Fibroblast of the conjunctiva (primary cell): ENCODE measurements around the gene LMO4.

Source experiments
- DNase-seq: peaks from one replicate; pipeline ENCODE4 v3.0.0-alpha.2; 2010; ENCODE audit warnings: low read depth

Gene LMO4

GRCh38 chr1:87327376-87328271 lies 1.1 kb upstream of the LMO4 start:
- DNase-seq, result no peak

GRCh38 chr1:87329051-87329525 lies 408 bp downstream of the LMO4 start:
- no peak for DNase-seq

GRCh38 chr1:87329526-87330056 lies 911 bp downstream of the LMO4 start:
- no peak for DNase-seq

DNA sequence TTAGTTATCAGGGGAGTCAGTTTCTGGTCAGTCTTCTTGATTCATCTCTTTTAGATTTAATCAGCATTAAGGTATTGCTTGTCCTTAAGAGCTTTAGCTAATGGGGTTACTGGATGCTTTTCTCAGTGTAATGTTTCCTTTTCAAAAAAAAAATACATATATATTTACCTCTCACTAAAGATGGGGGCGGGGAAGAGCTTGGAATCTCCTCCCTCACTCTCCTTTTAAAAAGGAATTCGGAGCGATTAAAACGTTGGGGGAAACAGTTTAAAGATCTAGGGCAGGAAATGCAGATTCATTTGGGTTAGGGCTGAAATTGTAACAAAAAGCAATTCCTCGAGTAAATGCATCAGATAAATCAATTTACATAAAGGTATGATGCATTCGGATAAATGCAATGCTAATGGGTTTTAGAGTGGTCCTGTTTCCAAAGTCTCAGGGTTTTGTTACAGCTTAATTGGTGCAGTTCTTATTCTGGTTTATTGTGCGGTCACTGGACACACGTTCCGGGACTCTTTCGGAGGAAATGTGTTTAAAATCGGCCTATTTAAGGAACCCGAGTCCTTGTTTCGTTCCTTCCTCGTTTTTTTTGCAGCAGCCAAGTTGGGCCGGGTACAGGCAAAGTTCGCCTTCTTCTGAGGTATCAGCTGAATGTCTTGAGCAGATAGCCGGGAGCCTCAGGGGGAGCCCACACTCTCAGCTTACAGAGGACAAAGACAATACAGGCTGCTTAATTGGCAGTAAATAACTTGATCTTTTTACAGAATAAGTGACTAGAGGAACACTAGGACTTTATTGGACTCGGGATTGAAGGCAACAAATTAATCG lies 1.6 kb downstream of the LMO4 start:
- DNase-seq, result no peak

- DNase-seq, result no peak
Measured at GRCh38 chr1:87330885-87331364, 2.2 kb downstream of the LMO4 start.

DNA sequence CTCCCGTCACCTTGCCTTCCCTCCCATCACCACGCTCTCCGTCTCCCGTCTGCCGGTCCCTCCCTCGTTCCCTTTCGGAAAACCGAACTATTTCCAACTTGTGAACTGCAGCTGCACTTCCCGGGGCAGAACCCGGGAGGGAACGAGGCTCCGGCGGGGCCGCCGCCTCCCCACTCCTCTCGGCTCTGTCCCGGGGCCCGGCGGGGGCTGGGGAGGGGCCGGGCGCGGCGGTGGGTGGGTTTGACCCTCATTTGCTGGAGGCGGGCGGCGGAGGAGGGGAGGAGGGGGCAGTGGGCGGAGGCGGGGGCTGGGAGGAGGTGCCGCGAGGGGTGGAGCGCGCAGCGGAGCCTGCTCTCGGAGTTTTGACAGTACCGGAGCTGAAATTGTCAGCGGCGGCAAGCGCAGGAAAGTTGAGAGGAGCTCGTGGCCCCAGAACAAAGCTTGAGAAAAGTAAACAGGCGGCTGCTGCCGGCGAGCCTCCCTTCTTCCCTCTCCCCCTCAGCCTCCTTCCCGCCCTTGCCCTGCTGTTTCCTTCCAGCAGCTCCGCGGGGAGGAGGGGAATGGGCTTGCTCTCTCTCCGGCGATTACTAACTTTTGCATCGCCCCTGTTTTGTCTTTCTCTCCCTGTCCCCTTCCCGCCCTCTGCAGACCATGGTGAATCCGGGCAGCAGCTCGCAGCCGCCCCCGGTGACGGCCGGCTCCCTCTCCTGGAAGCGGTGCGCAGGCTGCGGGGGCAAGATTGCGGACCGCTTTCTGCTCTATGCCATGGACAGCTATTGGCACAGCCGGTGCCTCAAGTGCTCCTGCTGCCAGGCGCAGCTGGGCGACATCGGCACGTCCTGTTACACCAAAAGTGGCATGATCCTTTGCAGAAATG lies 2.9 kb downstream of the LMO4 start:
- no peak for DNase-seq

DNA sequence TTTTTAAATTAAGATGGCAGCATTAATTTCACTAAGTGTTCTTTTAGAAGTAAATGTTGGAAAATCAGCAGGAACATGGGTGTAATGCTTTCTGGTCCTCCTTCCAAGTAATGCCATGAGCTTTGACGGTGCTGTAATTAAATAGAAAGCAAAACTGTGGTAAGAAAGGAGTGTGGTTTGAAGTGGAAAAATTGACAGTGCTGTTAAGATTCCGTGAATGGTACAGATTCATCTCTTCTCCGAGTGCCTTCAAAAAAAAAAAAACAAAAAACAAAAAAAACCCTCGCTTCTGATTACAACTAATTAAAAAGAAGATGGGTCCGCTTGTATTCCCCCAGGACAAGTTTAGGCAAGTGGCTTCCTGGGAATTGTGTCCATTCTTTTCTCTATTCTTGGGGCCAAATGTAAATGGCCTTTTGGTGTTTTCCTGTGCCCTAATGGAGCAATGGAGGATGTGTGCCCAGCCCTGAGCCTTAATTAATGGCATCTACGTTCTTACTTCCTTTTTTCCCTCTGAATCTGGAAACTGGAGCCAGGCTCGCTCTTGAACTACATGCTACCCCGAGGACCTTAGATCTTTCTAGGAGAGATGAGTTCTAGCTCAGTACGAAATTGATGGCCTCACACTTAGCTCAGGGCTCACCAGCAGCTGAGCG lies 5.1 kb downstream of the LMO4 start:
- DNase-seq, result no peak

GRCh38 chr1:87334351-87335174 lies 5.9 kb downstream of the LMO4 start:
- DNase-seq, result no peak

DNA sequence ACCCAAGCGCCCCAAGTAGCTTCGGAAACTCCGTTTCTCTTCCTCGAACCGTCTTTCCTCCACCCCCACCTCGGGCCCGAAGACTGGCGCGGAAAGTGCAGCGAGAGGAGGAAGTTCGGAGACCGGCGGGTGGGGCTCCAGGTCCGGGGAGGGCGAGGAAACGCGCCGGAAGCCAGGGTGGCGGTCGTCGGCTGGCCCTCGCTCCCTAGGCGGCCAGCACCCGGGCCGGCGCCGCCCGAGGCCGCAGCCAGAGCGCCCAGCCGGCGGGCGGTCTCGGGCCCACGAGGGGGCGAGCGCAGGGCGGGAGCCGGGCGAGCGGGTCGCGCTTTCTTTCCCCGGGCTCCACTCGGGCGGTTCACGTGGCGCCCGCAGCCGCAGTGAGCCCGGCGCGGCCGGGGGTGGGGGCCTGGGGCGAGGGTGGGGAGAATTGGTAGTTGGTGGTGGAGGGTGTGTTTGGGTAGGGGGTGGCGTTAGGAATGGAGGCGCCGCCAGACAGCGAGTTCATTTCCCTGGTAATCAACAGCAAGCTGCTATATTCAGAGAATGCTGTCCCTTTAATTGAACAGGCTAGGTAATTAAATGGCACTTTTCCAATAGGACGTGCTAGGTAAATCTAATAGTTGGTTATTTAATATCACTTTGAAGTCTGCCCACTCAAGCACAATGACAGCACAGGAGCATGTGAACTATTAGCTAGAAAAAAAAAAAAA lies 6.7 kb downstream of the LMO4 start:
- no peak for DNase-seq

DNA sequence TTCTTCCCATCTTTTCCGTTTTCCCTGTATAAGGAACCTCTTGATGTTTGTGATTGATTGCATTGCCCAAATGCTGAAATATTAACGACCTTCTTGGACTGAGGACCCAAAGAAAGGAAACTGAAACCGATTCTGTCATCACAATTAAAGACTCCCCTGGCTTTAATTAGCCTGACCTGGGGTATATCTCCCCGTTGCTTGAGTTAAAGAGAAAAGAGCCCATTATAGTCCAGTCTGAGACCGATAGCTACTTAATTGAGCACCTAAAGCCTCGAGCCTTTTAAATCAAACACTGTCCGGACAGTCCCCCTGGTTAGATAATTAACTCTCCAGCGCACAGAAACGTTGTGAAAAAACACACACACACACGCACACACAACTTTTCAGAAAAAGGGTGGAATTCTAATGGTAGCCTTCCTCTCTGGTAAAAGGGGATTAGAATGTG lies 8.0 kb downstream of the LMO4 start:
- no peak for DNase-seq

GRCh38 chr1:87337606-87338005 lies 8.9 kb downstream of the LMO4 start:
- DNase-seq, result no peak

GRCh38 chr1:87338566-87338965 lies 9.9 kb downstream of the LMO4 start:
- no peak for DNase-seq

GRCh38 chr1:87344231-87344630 lies 15.6 kb downstream of the LMO4 start:
- no peak for DNase-seq

DNA sequence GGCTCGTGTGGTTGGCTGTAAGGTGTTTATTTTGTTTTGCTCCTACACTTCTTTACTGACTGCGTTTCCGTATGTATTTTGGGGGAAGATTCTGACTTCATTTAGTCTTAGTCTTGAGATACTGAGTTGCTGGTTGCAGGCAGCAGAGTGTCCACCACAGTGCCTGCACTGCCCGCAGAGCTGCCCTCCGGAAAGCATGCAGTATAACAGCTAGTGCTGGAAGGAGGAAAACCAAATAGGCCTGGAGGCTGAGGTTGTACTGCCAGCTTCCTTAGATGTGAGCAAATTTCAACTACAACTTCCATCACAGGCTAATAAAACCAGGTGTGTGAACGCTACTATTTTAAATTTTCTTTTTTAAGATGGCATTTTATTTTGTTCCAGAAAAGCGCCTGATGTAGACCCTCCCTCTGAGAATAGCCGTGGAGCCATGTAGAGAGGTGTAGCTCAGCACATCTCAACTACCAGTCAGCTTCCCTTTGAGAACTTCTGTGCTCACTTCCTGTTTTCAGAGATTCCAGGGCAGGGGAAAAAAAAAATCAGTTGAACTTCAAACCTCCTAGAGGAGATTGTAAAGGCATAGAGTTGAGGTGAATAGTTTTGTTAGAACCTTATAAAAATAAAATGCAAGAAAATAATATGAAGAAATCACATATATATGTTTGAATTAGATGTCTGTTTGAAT lies 17.6 kb downstream of the LMO4 start:
- DNase-seq, result no peak

- no peak for DNase-seq
Measured at GRCh38 chr1:87348341-87349019, 19.8 kb downstream of the LMO4 start.

- DNase-seq, result no peak
Measured at GRCh38 chr1:87349036-87349435, 20.4 kb downstream of the LMO4 start.

DNA sequence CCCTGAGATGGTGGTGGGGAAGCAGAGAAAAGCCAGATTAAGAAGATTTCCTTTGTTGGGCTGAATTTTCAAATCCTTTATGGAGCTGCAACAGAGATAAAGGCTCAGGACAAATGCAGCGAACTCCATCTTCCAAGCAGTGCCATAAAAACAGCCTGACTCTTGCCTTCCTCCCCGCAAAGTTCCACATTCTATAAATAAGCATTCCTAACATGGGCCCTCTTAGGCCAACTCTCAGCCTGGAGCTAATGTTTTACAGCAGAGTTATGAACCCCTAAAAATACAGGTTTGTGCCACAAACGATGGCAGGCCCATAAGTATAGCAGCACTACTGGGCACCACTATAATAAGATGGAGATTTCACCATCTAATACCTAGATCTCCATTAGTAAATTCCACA lies 27.2 kb downstream of the LMO4 start:
- DNase-seq, result no peak

GRCh38 chr1:87356591-87356990 lies 27.9 kb downstream of the LMO4 start:
- no peak for DNase-seq
